ENCODE data around the gene GDF10. TPM values are rescaled to one million over a fixed set of nuclear protein-coding genes. Genes with fewer than 3 reads are reported as not detected.

GDF10 gene
- total and polyA plus RNA-seq, 2 of the 8 experiments (the other 6 are each of a cell fraction or from before 2014, with no cell fraction given), result 0.19 to 0.32 TPM

- H4K20me1 ChIP-seq (replicated peaks in 1 of 2; ENCODE audit: control insufficient read depth in 1 of 2, insufficient read depth in 2 of 2, low read length in 2 of 2), result no peaks in the 10 kb centered on the region
- no peak overlapping the region for H3K9ac ChIP-seq (replicated peaks in 1 of 4; ENCODE audit: extremely low read depth in 1 of 4, low read depth in 3 of 4, low read length in 3 of 4)
- H3K36me3 ChIP-seq (ENCODE audit: control insufficient read depth in 2 of 4, insufficient read depth in 4 of 4, low read length in 3 of 4), result no peaks in the 10 kb centered on the region
- H2BK120ac ChIP-seq (replicated peaks; ENCODE audit: low read depth, low read length), result no peak overlapping the region
- no peak overlapping the region for H4K91ac ChIP-seq (replicated peaks; ENCODE audit: insufficient read length, low read length)
- no peak overlapping the region for H4K8ac ChIP-seq (ENCODE audit: extremely low read depth, insufficient read depth, low read length)
- H3K14ac ChIP-seq (ENCODE audit: insufficient read length), result no peak overlapping the region
- no peak overlapping the region for H3K27ac ChIP-seq (ENCODE audit: low read depth, low read length)
- WGBS, 2 experiments (ENCODE audit: extremely low coverage in 1 of 2, insufficient coverage in 1 of 2, insufficient read length in 1 of 2, insufficient replicate concordance in 2 of 2, low coverage in 1 of 2, low lambda C conversion rate in 2 of 2, missing lambda C conversion rate in 1 of 2), result 76% methylated on average over 7 of the region's 7 CpGs; no CpG with 5 or more reads in 1 of the 2 experiments
- no peak overlapping the region for H2BK20ac ChIP-seq (ENCODE audit: low read length)
- no peak overlapping the region for H3K23ac ChIP-seq (ENCODE audit: insufficient read length)
- H3K18ac ChIP-seq (ENCODE audit: extremely low read depth, low read length), result no peak overlapping the region
- no peak overlapping the region for H2BK12ac ChIP-seq (ENCODE audit: low read depth, low read length)
- FAIRE-seq, result no peak
- no peak overlapping the region for H3K4me2 ChIP-seq (ENCODE audit: insufficient read depth in 1 of 2, low read depth in 2 of 2, low read length in 2 of 2)
- peaks cover 0 to 6% (median 3%) of the 10 kb centered on the region in 4 experiments; a peak in 4 of 7 replicates for H3K4me1 ChIP-seq (replicated peaks in 1 of 4; ENCODE audit: control insufficient read depth in 3 of 4, insufficient read depth in 4 of 4, low read length in 3 of 4)
- H3K4ac ChIP-seq (replicated peaks; ENCODE audit: insufficient read length, low read depth, low read length), result no peak overlapping the region
- H2BK15ac ChIP-seq (ENCODE audit: low read length), result no peak overlapping the region
- H2AFZ ChIP-seq (ENCODE audit: low read length), result no peak overlapping the region
- peaks cover 11% of the 10 kb centered on the region; the same call in 1 of the 2 replicates for H3K23me2 ChIP-seq (ENCODE audit: low read depth, low read length)
- no peak overlapping the region for H3K56ac ChIP-seq (replicated peaks; ENCODE audit: insufficient read length, low read depth, low read length)
- H3K27me3 ChIP-seq (replicated peaks in 1 of 4; ENCODE audit: control insufficient read depth in 3 of 4, extremely low read depth in 1 of 4, insufficient read depth in 3 of 4, low read length in 3 of 4), result peaks cover 4 to 42% (median 33%) of the 10 kb centered on the region in 4 experiments
- no peaks in the 10 kb centered on the region for H3K79me2 ChIP-seq (ENCODE audit: control insufficient read depth in 1 of 2, insufficient read depth in 2 of 2, low read length in 2 of 2)
- H2AK5ac ChIP-seq (ENCODE audit: low read depth, low read length), result no peak overlapping the region
- H3K9me3 ChIP-seq (ENCODE audit: insufficient read depth in 2 of 2, low read depth in 1 of 2, low read length in 1 of 2), result no peaks in the 10 kb centered on the region
- H4K5ac ChIP-seq (ENCODE audit: insufficient read length, low read depth, low read length), result no peak overlapping the region
- H3K79me1 ChIP-seq (ENCODE audit: low read depth, low read length), result no peaks in the 10 kb centered on the region
- H3K4me3 ChIP-seq (ENCODE audit: extremely low read depth in 1 of 4, insufficient read depth in 2 of 4, low read depth in 3 of 4, low read length in 4 of 4), result no peak overlapping the region
- ChIA-PET CTCF (ENCODE audit: partially characterized antibody) (interaction anchor here (0.7 to 3.3 kb wide), 8 partner anchors 10 to 310 kb away, joined by 3 to 17 read pairs (median 4); no protein-coding TSS in a partner anchor), POLR2A (ENCODE audit: partially characterized antibody) (no interaction called here)
- no peak for DNase-seq (ENCODE audit: low read depth in 1 of 2, low spot score in 2 of 2)
- no peak overlapping the region for H2BK5ac ChIP-seq (ENCODE audit: low read depth, low read length)
- no peak for TF ChIP-seq TBP (IDR thresholded peaks at IDR 0.05; ENCODE audit: low read depth, low read length)
- TF ChIP-seq, protein P1, sequence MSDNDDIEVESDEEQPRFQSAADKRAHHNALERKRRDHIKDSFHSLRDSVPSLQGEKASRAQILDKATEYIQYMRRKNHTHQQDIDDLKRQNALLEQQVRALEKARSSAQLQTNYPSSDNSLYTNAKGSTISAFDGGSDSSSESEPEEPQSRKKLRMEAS (IDR thresholded peaks at IDR 0.05), result no peak
- no peak for TF ChIP-seq SRF (IDR thresholded peaks at IDR 0.05; ENCODE audit: low read depth, low read length)
- no peak for TF ChIP-seq SP2 (IDR thresholded peaks at IDR 0.05; ENCODE audit: low read length)
- TF ChIP-seq POLR2AphosphoS5 (IDR thresholded peaks at IDR 0.05; ENCODE audit: low read depth, low read length), result no peak
Measured at GRCh38 chr10:47303105-47303504, 3.1 kb downstream of the GDF10 start.
